HepG2 (cell line): Measurements from ENCODE around the gene SCN4B. TPM values are rescaled to one million over a fixed set of nuclear protein-coding genes. Genes with fewer than 3 reads are reported as not detected.

Experiments
- ATF6 ChIP-seq: sonication (generic); formaldehyde crosslinking; conservative IDR thresholded peaks from 2 replicates; pipeline ENCODE4 v1.4.0; 2020; ENCODE audit warnings: missing genetic modification reagents
- BRCA1 ChIP-seq: sonication (generic); formaldehyde crosslinking; IDR thresholded peaks from 2 replicates; pipeline ENCODE4 v1.4.0; 2020; ENCODE audit warnings: missing genetic modification reagents
- CBX5 ChIP-seq: sonication (generic); formaldehyde crosslinking; IDR thresholded peaks from 2 replicates; pipeline ENCODE4 v1.4.0; 2020; ENCODE audit warnings: missing genetic modification reagents, borderline replicate concordance
- CERS6 ChIP-seq: sonication (generic); formaldehyde crosslinking; IDR thresholded peaks from 2 replicates; pipeline ENCODE4 v1.5.0; 2020; ENCODE audit warnings: missing genetic modification reagents
- CHD2 ChIP-seq: IDR thresholded peaks from 2 replicates; pipeline ENCODE4 v1.6.1; 2011; ENCODE audit warnings: low read depth, low read length, improper control_type of control experiment
- CREB1 ChIP-seq, 2 experiments: fragments of 450-650 bp in 1 of 2; IDR thresholded peaks; 2 replicates each; pipeline ENCODE4 v1.6.1; 2016 to 2017; ENCODE audit warnings: control low read depth in 1 of 2, mild to moderate bottlenecking in 1 of 2, missing compliant biosample characterization in 1 of 2, missing genetic modification characterization in 1 of 2
- HMG20A ChIP-seq: IDR thresholded peaks from 2 replicates; pipeline ENCODE4 v1.6.1; 2016; ENCODE audit warnings: borderline replicate concordance
- IKZF4 ChIP-seq: sonication (generic); formaldehyde crosslinking; IDR thresholded peaks from 2 replicates; pipeline ENCODE4 v1.5.1; 2020; ENCODE audit warnings: borderline replicate concordance, mild to moderate bottlenecking, low read depth, missing genetic modification reagents; ENCODE audit errors: not compliant biosample characterization
- MAX ChIP-seq: IDR thresholded peaks from 2 replicates; pipeline ENCODE4 v1.6.1; 2012; ENCODE audit warnings: inconsistent platforms
- MTF2 ChIP-seq: sonication (generic); formaldehyde crosslinking; IDR thresholded peaks from 2 replicates; pipeline ENCODE4 v1.5.0; 2020; ENCODE audit warnings: missing genetic modification reagents, borderline replicate concordance
- PHF20 ChIP-seq: sonication (generic); formaldehyde crosslinking; IDR thresholded peaks from 2 replicates; pipeline ENCODE4 v1.5.0; 2020; ENCODE audit warnings: mild to moderate bottlenecking, missing genetic modification reagents
- RAD21 ChIP-seq: fragments of 450-650 bp; formaldehyde crosslinking; IDR thresholded peaks from 2 replicates; pipeline ENCODE4 v1.5.0; 2020; ENCODE audit warnings: mild to moderate bottlenecking
- RFX5 ChIP-seq: IDR thresholded peaks from 2 replicates; pipeline ENCODE4 v1.6.1; 2011; ENCODE audit warnings: low read depth, low read length, improper control_type of control experiment
- SOX6 ChIP-seq, 2 experiments: fragments of 450-650 bp in 1 of 2; sonication (generic) in 1 of 2; formaldehyde crosslinking in 1 of 2; IDR thresholded peaks; 2 replicates each; pipeline versions ENCODE4 v1.4.0 to v1.6.1; 2017 to 2020; ENCODE audit warnings: antibody characterized with exemption in 1 of 2, mild to moderate bottlenecking in 1 of 2, missing genetic modification reagents in 1 of 2
- TFDP1 ChIP-seq: IDR thresholded peaks from 2 replicates; pipeline ENCODE4 v1.6.1; 2016; ENCODE audit warnings: missing compliant biosample characterization, missing genetic modification reagents, borderline replicate concordance
- USF2 ChIP-seq, 2 experiments: sonication (generic) in 1 of 2; formaldehyde crosslinking in 1 of 2; IDR thresholded peaks; 2 replicates each; pipeline versions ENCODE4 v1.5.1 to v1.6.1; 2011 to 2020; ENCODE audit warnings: borderline replicate concordance in 1 of 2, low read depth in 1 of 2, low read length in 1 of 2, mild to moderate bottlenecking in 1 of 2, missing genetic modification reagents in 1 of 2, moderate library complexity in 1 of 2
- ZKSCAN1 ChIP-seq: fragments of 150-350 bp; IDR thresholded peaks from 2 replicates; pipeline ENCODE4 v1.6.1; 2014; ENCODE audit warnings: low read length
- polyA plus RNA-seq, 8 experiments: library from polyadenylated mRNA; depleted of rRNA in 3 of 8; stranded (reverse) in 7 of 8; unstranded in 1 of 8; fragments of >200 nt; fragmentation: Illumina TruSeq in 4 of 8; extraction: Trizol in 4 of 8; gene quantifications; 2 replicates each; pipeline versions ENCODE4 v1.2.1 to v1.2.3, GENCODE V29; 2011 to 2016; ENCODE audit warnings: low read depth in 4 of 8, missing spikeins in 1 of 8, mixed read lengths in 1 of 8; ENCODE audit not compliant: insufficient read depth in 1 of 8
- total RNA-seq, 5 experiments: library from RNA; depleted of rRNA; stranded (reverse); fragments of >200 nt; fragmentation: Illumina TruSeq; extraction: Trizol; gene quantifications; 2 replicates each; pipeline ENCODE4 v1.2.3, GENCODE V29; 2016; ENCODE audit warnings: low read depth in 1 of 5

The SCN4B gene
- total and polyA plus RNA-seq, 2 of the 13 experiments (the other 11 are each of a cell fraction or from before 2014, with no cell fraction given): 0.04 to 0.29 TPM

- TF ChIP-seq IKZF4 (CRISPR knock-in tag) (peak; percentile 26), CREB1 (IDR thresholded peaks at IDR 0.05) (0 out of 2 replicates have a peak, but pooled peaks have one; percentile 6), CREB1 (CRISPR knock-in tag; IDR thresholded peaks at IDR 0.05) (no peak), BRCA1 (CRISPR knock-in tag) (0 out of 2 replicates have a peak, but pooled peaks have one; percentile 58), RAD21 (CRISPR knock-in tag) (no peak), MTF2 (CRISPR knock-in tag) (no peak), RFX5 (peak; percentile 10; the same call in 1 of the 2 replicates), CERS6 (CRISPR knock-in tag) (no peak), MAX (peak; percentile 77), HMG20A (CRISPR knock-in tag) (peak; percentile 69; the same call in 1 of the 2 replicates), PHF20 (CRISPR knock-in tag) (0 out of 2 replicates have a peak, but pooled peaks have one; percentile 26), CBX5 (CRISPR knock-in tag) (peak; percentile 46; the same call in 1 of the 2 replicates), CHD2 (peak; percentile 13; the same call in 1 of the 2 replicates), ZKSCAN1 (no peak), USF2 (IDR thresholded peaks at IDR 0.05; ENCODE audit: low read depth, low read length) (peak; percentile 85), USF2 (CRISPR knock-in tag; IDR thresholded peaks at IDR 0.05; ENCODE audit: borderline replicate concordance) (peak; percentile 88; the same call in 1 of the 2 replicates), TFDP1 (no peak; the same call in 1 of the 2 replicates), ATF6 (CRISPR knock-in tag) (no peak), SOX6 (IDR thresholded peaks at IDR 0.05) (no peak), SOX6 (CRISPR knock-in tag; IDR thresholded peaks at IDR 0.05) (peak; percentile 94)
Measured at GRCh38 chr11:118194835-118195627, 42.4 kb upstream of the SCN4B start (continued).
